ENCODE data around the gene NOBOX. TPM values are rescaled to one million over a fixed set of nuclear protein-coding genes. Genes with fewer than 3 reads are reported as not detected.

NOBOX gene
- total and polyA plus RNA-seq, 2 experiments from 2014 or later, result not detected

- H3K27ac ChIP-seq, result no peak overlapping the region
- H3K36me3 ChIP-seq, result no peaks in the 10 kb centered on the region
- no peak for DNase-seq (ENCODE audit: low read depth in 1 of 2, low spot score in 1 of 2)
- TF ChIP-seq, protein P1, sequence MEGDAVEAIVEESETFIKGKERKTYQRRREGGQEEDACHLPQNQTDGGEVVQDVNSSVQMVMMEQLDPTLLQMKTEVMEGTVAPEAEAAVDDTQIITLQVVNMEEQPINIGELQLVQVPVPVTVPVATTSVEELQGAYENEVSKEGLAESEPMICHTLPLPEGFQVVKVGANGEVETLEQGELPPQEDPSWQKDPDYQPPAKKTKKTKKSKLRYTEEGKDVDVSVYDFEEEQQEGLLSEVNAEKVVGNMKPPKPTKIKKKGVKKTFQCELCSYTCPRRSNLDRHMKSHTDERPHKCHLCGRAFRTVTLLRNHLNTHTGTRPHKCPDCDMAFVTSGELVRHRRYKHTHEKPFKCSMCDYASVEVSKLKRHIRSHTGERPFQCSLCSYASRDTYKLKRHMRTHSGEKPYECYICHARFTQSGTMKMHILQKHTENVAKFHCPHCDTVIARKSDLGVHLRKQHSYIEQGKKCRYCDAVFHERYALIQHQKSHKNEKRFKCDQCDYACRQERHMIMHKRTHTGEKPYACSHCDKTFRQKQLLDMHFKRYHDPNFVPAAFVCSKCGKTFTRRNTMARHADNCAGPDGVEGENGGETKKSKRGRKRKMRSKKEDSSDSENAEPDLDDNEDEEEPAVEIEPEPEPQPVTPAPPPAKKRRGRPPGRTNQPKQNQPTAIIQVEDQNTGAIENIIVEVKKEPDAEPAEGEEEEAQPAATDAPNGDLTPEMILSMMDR (IDR thresholded peaks at IDR 0.05; ENCODE audit: low read depth, low read length), result no peak
- H3K27me3 ChIP-seq, result no peaks in the 10 kb centered on the region
- no peaks in the 10 kb centered on the region for H3K9me3 ChIP-seq (ENCODE audit: low read depth)
- no peaks in the 10 kb centered on the region for H3K4me1 ChIP-seq (ENCODE audit: low read depth)
- no peak overlapping the region for H3K4me3 ChIP-seq
Observed at GRCh38 chr7:144397086-144397485, 6.4 kb downstream of the NOBOX start.

DNA sequence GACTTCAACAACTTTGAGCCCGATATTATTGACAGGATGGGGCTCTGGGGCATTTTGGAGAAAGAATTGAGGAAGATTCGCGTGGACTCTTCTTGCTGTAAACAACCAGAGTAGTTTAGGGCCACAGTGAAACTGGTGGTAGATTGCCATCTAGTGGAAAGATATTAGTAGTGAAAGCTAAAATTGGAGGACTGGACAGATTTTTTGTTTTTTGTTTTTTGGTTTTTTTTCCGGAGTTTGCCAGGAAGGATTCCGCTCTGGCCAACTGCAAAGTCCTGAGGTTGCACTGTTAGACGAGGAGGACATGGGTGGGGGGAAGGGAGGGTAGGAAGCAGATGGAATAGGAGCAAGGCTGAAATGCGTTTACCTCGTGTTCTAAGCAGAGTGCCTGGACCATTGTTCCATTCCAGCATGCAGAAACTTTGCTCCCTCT lies 11.7 kb downstream of the NOBOX start:
- H3K4me3 ChIP-seq, result no peak overlapping the region
- TF ChIP-seq, protein P1 (IDR thresholded peaks at IDR 0.05; ENCODE audit: low read depth, low read length), result peak; percentile 56
- no peaks in the 10 kb centered on the region for H3K9me3 ChIP-seq (ENCODE audit: low read depth)
- H3K27ac ChIP-seq, result no peak overlapping the region
- no peaks in the 10 kb centered on the region for H3K4me1 ChIP-seq (ENCODE audit: low read depth)
- H3K36me3 ChIP-seq, result no peaks in the 10 kb centered on the region
- DNase-seq (ENCODE audit: low read depth in 1 of 2, low spot score in 1 of 2), result peak; percentile 61 to 79
- no peaks in the 10 kb centered on the region for H3K27me3 ChIP-seq

DNA sequence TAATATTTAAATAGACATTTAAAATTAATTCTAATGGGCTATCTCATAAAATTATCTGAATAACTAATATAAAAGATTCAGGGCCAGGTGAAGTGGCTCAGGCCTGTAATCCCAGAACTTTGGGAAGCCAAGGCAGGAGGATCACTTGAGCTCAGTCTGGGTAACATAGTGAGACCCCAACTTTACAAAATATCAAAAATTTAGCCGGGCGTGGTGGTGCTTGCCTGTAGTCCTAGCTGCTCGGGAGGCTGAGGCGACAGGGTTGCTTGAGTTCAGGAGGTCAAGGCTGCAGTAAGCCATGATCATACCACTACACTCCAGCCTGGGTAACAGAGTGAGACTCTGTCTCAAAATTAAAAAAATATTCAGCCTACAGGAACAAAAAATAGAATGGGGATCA lies 12.5 kb downstream of the NOBOX start:
- TF ChIP-seq, protein P1 (IDR thresholded peaks at IDR 0.05; ENCODE audit: low read depth, low read length), result no peak
- DNase-seq (ENCODE audit: low read depth in 1 of 2, low spot score in 1 of 2), result no peak
- H3K36me3 ChIP-seq, result no peaks in the 10 kb centered on the region
- no peak overlapping the region for H3K4me3 ChIP-seq
- no peaks in the 10 kb centered on the region for H3K4me1 ChIP-seq (ENCODE audit: low read depth)
- H3K27me3 ChIP-seq, result no peaks in the 10 kb centered on the region
- no peak overlapping the region for H3K27ac ChIP-seq
- H3K9me3 ChIP-seq (ENCODE audit: low read depth), result no peaks in the 10 kb centered on the region

DNA sequence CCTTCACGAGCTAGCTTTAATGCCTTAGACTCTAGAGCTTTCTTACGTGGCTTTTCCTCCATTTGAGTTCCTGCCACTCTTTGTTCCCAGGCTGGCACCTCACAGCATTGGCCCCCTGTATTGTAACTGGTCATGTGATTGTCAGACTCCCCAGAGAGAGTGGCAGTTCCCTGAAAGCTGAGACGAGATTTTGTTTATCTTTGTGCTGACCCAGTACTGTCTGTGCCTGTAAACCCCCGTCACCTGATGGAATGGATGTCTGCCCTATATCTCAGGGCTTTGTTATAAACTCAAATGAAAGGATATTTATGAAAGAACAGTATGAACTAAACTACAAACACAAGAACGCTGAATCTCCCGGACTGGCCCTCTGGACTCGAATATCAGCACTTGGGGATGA lies 13.0 kb downstream of the NOBOX start:
- TF ChIP-seq, protein P1 (IDR thresholded peaks at IDR 0.05; ENCODE audit: low read depth, low read length), result no peak
- H3K27me3 ChIP-seq, result no peaks in the 10 kb centered on the region
- no peak for DNase-seq (ENCODE audit: low read depth in 1 of 2, low spot score in 1 of 2)
- no peak overlapping the region for H3K27ac ChIP-seq
- no peaks in the 10 kb centered on the region for H3K9me3 ChIP-seq (ENCODE audit: low read depth)
- H3K4me3 ChIP-seq, result no peak overlapping the region
- no peaks in the 10 kb centered on the region for H3K36me3 ChIP-seq
- H3K4me1 ChIP-seq (ENCODE audit: low read depth), result no peaks in the 10 kb centered on the region

- H3K27me3 ChIP-seq, result no peaks in the 10 kb centered on the region
- DNase-seq (ENCODE audit: low read depth in 1 of 2, low spot score in 1 of 2), result peak in 1 of 2 donors; percentile 29
- H3K4me3 ChIP-seq, result no peak overlapping the region
- H3K9me3 ChIP-seq (ENCODE audit: low read depth), result no peaks in the 10 kb centered on the region
- no peaks in the 10 kb centered on the region for H3K36me3 ChIP-seq
- TF ChIP-seq, protein P1 (IDR thresholded peaks at IDR 0.05; ENCODE audit: low read depth, low read length), result no peak
- no peak overlapping the region for H3K27ac ChIP-seq
- H3K4me1 ChIP-seq (ENCODE audit: low read depth), result no peaks in the 10 kb centered on the region
Observed at GRCh38 chr7:144388950-144389349, 14.5 kb downstream of the NOBOX start.

DNA sequence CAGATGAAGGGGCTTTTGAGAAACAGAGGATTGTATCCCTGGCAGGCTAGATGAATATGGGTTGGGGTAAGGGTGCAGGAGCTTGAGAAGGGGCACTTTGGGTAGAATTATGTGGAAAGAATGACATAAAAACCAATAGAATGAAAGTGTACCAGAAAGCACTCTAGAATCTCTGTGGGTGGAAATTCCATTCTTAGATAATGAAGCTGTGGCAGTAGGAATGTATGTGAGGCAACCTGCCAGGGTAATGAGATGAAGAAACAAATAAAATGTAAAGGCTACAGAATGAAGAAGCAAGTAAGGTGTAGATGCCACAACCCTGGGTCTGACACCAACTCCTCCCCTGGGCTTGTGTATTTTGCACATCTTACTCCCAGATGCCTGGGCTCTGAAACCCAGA lies 16.8 kb downstream of the NOBOX start:
- Histone ChIP-seq H3K36me3 (no peaks in the 10 kb centered on the region), H3K9me3 (ENCODE audit: low read depth) (no peaks in the 10 kb centered on the region), H3K27ac (no peak overlapping the region), H3K4me3 (no peak overlapping the region), H3K4me1 (ENCODE audit: low read depth) (no peaks in the 10 kb centered on the region), H3K27me3 (no peaks in the 10 kb centered on the region)
- TF ChIP-seq, protein P1 (IDR thresholded peaks at IDR 0.05; ENCODE audit: low read depth, low read length), result no peak
- DNase-seq (ENCODE audit: low read depth in 1 of 2, low spot score in 1 of 2), result peak in 1 of 2 donors; percentile 88
